ENCODE measurements around the gene MMP2.

MMP2 gene

DNA sequence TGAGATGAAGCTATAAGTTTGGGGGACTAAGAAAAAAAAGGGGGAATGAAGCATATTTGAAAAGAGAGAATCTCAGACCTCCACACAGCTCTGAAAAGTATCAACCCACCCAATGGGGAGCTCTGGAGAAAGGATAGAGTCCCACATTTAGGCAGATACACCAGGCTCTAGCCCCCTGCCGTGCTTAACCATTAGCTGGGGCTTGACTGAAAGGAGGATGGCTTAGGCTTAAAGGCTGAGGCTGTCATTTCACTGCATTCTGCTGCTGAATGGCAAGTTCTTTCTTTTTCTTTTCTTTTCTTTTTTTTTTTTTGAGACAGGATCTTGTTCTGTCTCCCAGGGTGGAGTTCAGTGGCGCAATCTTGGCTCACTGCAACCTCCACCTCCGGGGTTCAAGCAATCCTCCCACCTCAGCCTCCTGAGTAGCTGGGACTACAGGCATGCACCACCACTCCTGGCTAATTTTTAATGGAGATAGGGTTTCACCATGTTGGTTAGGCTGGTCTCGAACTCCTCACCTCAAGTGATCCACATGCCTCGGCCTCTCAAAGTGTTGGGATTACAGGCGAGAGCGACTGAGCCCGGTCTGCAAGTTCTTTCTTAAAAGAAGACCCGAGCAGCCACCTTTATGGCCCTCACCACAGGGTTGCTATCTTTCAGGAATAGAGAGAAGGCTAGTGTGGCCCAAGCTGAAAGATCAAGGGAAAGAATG lies 9.0 kb upstream of the MMP2 start:
- no peak for DNase-seq

DNA sequence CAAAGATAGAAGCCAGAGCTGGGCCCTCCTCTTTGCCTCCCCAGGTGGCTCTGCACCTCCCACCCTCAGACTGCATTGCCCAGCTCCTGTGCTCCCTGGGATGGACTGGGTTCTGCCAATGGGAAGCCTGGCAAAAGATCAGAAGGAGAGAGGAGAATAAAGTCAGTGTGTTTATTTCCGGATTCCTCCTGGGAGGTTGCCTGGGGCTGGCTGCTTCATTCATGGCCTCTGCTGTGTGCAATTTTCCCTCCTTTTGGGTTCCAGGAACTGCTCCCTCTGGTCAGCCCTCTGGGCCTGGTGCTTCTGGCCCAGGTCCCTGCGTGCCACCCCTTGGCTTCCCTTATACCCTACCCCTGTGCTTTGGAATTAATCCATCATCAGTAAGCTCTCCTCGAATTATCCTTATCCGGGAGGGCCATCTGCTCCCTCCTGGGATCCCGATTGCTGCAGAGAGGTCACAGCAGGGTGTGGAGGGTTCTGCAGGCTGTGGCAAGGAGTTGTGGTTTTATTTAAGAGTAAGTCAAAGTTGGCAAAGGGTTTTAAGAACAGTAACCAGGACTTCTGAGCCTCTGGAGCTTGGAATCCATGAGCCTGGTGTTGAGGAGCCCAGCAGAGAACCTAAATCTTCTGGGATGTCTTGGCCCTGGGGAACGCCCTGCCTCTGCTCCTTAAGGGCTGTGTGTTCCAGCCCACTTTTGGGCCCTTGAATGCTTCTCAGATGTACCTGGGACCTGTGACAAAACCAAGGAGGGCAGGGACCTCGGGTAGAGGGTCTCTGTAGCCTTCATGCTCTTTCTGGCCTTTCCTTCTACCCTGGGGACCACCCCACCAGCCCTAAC lies 8.2 kb upstream of the MMP2 start:
- DNase-seq = no peak

DNA sequence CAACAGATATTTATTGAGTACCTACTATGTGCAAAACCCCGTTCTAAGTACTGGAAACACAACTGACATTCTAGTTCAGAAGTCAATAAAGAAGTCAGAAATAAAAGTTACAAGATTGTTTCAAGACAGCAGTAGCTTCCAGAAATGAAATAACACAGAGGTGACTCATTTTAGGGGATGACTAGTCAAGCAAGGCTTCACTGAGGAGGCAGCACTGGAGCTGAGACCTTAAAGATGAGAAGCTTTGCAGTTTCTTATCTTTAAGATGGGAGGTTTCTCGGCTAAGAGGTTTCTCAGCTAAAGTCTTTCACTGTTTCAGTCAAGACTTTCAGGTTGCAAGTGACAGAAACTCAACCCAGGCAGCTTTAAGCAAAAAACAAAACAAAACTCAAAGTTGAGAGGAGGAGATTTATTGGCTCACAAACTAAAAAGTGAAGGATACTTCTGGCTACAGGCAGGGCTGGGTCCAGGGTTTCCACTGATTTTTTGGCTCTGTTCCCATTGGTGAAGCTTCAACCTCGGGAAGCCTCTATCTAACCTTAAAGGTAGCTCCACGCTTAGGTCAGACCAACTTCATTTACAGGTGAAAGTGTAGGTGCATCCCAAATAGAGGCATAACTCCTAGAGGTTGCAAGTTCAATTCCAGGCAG lies 7.4 kb upstream of the MMP2 start:
- no peak for DNase-seq

DNA sequence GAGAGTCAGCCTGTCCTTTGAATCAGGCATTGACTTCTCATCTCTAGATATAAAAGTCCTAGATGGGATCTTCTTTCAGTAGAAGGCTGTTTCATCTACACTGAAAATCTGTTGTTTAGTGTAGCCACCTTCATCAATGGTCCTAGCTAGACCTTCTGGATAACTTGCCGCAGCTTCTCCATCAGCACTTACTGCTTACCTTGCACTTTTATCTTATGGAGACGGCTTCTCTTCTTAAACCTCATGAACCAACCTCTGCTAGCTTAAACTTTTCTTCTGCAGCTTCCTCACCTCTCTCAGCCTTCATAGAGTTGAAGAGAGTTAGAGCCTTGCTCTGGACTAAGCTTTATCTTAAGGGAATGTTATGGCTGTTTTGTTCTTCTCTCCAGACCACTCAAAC lies 5.4 kb upstream of the MMP2 start:
- DNase-seq = no peak

DNA sequence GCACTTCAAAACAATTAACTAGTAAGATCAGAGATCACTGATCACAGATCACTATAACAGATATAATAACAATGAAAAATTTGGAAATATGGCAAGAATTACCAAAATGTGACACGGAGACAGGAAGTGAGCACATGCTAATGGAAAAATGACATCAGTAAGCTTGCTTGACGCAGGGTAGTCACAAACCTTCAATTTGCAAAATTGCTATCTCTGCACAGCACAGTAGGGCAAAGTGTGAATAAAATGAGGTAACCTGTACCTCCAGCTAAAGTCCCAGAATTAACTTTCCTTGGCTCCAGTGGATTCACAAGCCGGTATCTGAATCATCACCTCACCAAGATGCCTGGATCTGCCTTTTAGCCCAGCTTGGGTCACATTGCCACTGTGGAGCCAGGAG lies 4.2 kb upstream of the MMP2 start:
- DNase-seq = no peak

DNA sequence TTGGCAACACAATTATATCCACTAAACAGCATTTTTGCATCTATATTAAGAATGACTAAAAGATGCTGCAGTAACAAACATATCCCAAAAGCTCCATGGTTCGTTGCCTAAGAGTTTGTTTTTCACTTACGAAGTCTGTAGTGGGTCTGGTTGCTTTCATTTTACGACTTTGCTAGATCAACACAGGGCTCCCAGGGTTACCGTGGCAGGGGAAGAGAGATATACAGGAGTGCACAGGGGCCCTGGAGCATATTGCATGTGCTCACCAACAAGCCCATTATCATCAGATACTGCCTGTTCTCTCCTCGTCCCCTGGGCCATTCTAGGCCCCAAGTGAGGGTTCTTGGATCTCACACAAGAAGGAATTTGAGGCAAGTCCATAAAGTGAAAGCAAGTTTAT lies 3.1 kb upstream of the MMP2 start:
- DNase-seq = no peak

DNA sequence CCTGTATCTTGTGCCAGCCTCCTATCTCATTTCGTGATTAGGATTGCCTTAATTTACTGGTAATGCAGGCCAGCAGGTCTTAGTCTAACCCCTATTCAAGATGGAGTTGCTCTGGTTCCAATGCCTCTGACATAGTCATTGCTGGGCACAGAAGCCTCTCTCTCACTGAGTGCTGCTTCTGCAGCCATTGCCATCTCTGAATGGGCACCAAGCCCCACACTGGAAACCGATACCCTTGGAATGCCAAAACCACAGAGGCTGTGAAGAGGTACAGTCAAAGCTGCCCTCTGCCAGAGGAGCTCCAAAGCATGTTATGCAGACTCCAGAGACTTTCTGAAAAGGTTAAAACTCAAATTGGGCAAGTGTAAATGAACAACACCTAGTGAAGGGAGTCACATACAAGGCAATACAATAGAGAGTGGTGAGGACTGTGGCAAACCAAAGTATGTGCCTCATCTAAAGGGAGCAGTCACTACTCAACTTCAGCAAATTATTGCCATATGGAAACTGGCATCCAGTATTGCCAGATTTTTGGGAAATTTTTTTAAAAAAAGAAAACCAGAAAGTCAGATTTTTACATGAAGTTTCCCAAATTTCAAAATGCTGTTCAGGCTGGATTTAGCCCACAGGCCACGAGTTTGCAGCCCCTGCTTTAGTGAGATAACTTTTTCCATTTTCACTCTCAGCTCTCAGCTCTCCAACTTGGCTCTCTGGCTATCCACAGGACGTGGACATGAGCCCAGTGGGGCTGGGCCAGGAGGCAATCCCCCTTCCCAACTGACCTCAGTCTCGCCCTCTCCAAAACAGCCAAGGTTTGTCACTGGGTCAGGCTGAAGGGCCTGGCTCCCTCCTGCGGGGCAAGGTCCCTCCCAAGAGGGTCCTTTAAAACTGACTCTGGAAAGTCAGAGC lies 2.1 kb upstream of the MMP2 start:
- no peak for DNase-seq

DNA sequence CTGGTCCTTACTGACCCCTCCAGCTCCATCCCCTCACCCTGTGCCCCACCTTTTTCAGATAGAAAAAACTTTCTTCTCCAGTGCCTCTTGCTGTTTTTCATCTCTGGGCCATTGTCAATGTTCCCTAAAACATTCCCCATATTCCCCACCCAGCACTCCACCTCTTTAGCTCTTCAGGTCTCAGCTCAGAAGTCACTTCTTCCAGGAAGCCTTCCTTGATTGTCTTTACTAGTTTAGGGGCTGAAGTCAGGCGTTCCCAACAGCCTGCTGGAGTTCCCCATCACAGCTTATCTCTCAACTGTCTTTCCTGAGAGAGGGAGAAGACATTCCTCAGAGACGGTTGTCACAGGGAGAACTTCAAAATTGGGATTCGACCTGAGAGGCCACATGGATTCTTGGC lies 1.3 kb upstream of the MMP2 start:
- no peak for DNase-seq

DNA sequence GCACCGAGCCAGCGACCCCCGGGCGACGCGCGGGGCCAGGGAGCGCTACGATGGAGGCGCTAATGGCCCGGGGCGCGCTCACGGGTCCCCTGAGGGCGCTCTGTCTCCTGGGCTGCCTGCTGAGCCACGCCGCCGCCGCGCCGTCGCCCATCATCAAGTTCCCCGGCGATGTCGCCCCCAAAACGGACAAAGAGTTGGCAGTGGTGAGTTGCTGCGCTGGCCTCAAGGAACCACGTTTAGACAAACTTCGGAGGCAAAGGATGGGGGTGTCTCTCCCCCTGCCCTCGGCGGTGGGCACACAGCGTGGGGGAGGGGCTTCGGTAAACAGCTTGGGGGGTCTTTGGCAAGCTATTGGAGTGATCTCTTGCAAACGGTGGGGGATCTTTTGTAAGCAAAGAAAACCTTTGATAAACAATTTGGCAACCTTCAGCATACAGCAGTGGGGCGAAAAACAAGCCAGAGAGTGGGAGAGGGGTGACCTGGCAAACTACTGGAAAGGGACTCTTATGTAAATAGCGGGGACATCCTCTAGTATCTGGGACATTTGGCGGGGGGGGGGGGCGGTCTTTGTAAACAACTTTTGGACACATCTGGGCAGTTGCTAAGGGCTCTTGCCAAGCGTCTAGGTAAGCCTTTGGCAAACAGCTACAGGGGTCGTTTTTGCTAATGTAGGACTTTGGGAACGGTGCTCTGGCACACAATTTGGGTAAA lies 587 bp downstream of the MMP2 start:
- DNase-seq = no peak

DNA sequence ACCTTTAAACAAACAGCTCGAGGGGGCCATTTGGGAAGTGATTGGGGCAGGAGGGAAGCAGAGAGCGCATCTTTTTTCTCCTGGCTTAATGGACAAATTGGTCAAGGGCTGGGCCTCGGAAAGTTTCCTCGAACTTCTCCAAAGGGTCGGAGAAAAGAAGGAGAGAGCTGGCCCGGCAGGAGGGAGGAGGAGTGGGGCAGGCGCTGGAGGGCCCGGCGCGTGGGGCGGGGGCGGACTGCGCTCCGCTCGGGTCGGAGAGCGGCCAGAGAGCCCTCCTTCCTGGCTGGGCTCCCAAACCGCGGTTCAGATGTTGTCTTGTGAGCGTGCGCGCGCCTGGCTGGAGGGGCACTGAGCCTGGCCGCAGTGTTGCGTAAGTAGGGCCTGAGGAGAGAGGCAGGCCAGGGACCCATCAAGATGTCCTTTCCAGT lies 1.2 kb downstream of the MMP2 start:
- no peak for DNase-seq

DNA sequence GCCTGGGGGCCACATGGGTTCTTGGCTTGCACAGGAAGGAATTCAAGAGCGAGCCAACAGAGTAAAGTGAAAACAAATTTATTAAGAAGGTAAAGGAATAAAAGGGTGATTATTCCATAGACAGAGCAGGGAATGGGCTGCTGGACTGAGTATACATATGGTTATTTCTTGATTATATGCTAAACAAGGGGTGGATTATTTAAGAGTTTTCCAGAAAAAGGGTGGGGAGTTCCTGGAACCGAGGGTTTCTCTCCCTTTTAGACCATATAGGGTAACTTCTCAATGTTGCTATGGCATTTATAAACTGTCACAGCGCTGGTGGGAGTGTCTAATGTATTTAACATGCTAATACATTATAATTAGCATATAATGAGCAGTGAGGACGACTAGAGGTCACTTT lies 2.0 kb downstream of the MMP2 start:
- no peak for DNase-seq

DNA sequence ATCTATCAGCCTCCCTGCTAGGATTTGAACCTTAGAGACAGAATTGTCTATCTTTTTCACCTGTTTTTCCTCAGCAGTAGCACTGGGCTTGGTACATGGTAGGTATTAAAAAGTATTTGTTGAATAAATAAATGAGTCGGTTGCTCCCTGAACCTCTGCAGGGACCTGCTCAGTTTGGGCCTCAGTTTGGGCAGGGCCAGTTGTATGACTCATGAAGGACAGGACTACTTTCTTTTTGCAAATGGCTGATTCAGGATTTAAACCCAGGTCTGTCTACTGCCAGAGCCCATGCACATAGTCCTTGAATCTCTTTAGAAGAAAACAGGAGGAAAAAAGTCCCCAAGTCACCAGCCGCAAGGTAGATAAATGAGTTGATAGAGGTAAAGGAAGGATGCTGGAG lies 3.1 kb downstream of the MMP2 start:
- DNase-seq = no peak

DNA sequence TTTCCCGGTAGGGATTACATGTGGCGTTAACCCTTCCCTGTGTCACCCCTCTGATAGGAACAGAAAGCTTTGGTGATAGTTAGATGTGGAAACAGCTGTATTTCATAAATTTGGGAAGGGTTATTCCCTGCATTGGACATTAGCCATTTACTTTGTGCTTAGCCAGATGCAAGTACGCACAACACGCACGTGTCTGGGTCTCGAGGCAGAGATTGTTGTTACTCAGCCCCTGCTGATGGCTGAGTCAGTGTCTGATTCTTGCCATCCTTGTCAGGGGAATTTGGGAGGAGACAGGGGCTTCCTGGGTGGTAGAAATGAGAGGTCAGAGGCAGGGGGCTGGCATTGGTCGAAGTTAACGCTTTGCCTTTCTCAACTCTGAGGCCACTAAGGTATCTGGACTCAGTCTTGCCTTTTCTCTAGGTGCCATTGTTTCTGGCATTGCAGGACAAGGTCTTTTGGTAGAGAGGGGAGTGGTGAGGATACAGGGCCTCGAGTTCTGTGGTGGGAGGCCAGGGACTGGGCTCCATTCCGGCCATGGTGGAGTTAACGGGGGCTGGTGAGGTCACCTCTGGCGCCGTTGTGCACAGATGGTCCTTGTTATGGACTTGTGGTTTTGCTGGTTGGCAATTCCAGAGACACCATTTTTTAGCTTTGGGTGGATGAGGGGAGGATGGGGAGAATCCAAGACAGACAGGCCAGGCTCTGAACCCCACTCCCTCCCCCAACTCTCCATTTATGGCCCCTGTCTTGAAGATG lies 8.2 kb downstream of the MMP2 start:
- no peak for DNase-seq

DNA sequence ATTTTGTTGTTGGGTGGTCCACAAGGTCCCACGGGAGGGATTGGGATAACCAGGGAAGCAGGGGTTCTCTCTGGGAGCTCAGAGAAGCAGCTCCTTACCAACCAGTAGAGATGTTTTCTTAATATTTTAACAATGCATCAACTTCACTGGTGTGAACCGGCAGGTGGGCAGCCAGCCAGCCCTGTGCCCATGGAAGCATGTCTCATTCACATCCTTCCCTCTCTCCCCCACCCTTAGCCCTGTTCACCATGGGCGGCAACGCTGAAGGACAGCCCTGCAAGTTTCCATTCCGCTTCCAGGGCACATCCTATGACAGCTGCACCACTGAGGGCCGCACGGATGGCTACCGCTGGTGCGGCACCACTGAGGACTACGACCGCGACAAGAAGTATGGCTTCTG lies 9.3 kb downstream of the MMP2 start:
- no peak for DNase-seq

DNA sequence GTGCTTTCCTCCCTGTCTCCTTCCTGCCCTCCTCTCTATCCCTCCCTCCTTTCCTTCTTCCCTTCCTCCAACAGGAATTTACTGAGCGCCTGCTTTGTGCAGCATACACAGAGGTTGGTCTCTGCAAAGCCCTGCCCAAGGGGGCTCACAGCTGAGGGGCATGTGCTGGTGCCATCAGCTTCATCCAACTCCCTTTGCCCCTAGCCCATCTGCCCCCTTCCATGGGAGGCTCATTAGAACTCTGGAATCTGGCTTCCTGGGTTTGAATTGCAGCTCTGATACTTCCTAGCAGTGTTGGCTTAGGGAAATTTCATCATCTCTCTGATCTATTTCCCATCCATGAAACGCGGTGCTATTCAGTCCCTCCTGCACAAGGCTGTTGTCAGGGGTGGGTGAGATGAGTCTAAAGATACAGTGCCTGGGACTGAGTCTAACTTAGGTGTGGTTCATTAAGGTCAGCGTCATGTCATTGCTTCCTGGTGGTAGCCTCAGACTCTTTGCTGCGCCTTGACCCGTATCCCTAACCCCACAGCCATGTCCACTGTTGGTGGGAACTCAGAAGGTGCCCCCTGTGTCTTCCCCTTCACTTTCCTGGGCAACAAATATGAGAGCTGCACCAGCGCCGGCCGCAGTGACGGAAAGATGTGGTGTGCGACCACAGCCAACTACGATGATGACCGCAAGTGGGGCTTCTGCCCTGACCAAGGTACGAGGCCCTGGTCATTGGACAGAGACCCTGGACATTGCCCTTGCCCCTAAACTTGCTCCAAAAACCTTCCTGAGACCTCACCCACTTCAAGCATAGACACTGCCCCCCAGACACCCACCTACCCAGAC lies 10.3 kb downstream of the MMP2 start:
- no peak for DNase-seq

DNA sequence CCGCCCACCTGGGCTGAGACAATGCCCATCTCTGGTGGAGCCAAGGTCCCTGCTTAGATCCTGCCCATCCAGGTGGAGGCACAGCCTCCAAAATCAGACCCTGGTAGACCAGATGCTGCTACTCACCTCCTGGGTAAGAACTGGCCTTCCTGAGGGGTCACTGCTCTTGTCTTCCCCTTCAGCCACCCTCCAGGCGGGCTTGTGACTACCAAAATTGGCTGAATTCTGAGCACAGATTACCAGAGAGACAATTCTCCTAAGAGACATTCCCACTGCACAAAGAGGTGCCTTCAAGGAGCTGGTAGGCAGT lies 10.9 kb downstream of the MMP2 start:
- DNase-seq = no peak

DNA sequence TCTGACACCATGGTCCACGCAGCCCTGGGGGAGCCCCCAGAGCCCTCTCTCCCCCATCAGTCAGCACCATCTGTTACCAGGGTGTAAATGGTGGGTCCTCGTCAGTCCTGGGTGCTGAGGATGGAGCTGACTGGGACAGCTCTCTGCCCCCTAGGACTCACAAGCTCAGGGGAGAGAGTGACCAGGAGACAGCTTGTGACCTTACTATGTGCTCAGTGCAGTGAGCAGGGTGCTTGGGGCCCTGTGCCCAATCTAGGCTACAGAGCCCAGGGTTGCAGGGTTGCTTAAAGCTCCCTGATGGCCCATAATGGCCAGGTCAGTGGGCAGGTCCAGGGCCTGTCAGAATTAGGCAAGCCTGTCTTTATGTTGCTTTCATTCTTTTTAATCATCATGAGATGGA lies 11.3 kb downstream of the MMP2 start:
- no peak for DNase-seq

DNA sequence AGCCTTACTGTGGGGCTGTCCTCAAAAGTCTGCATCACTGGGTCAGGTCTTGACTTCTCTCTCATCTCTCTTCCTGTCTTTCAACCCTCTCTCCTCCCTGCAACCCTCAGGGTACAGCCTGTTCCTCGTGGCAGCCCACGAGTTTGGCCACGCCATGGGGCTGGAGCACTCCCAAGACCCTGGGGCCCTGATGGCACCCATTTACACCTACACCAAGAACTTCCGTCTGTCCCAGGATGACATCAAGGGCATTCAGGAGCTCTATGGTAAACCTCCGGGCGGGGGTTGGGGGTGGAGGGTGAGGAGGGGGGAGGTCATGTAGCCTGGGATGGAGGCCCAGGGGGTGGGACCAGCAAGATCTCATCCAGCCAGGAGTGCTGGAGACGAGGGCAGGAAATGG lies 12.7 kb downstream of the MMP2 start:
- DNase-seq = no peak

DNA sequence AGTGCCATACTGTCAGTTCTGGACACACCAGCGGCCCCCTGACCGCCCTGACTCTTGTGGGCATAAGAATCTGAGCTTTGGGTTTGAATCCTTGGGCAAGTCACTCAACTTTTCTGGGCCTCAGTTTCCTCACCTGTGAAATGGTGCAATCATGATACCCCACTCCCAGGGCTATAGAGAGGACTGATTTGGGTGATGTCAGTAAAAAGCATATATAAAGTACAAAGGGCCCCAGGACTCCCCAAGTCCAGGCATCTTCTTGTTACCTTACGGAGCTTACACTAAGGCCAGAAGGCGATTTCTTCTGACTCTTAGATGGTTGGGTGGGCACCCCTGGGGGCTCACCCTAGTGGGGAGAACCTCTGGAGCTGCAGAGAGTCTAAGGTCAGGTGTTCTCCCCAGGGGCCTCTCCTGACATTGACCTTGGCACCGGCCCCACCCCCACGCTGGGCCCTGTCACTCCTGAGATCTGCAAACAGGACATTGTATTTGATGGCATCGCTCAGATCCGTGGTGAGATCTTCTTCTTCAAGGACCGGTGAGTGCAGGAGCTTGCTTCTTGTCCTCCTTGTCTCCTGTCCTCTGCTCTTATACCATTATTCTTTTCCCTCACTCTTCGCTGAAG lies 13.9 kb downstream of the MMP2 start:
- DNase-seq = no peak

DNA sequence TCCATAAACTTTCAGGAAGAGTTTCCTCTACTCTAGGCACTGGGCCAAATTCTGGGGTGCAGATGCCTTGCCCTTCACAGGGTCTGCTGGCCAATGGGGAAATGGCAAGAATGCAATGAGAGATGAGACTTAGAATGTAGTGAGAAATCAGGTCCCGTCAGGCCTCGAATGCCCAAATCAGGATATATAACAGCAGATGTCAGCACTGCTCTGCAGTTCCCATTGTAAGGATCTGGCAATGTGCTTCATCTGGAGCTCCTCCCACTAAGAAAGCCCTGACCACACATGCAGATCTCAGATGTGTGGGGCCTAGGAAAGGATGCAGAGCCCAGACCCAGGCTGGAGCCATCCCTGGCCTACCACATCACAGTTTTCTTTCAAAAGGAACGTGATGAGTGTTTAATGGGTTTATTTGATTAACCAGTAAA lies 16.0 kb downstream of the MMP2 start:
- no peak for DNase-seq
